WERI-Rb-1 (cell line): ENCODE results near the gene LYPD8.

ENCODE experiments used
- DNase-seq: peaks from one replicate; pipeline ENCODE4 v3.0.0-alpha.2; 2020
- H3K27ac ChIP-seq: fragments of 250-450 bp; sonication (Bioruptor Pico); 2 replicates; pipeline ENCODE4 v1.5.1; 2020; ENCODE audit warnings: mild to moderate bottlenecking, moderate library complexity
- H3K27me3 ChIP-seq: fragments of 250-450 bp; sonication (Bioruptor Pico); 2 replicates; pipeline ENCODE4 v1.5.1; 2021; ENCODE audit warnings: mild to moderate bottlenecking, low read depth, moderate library complexity; ENCODE audit not compliant: insufficient read depth, severe bottlenecking
- H3K36me3 ChIP-seq: fragments of 250-450 bp; sonication (Bioruptor Pico); 2 replicates; pipeline ENCODE4 v1.5.1; 2020; ENCODE audit warnings: mild to moderate bottlenecking, moderate library complexity
- H3K4me3 ChIP-seq: 2 replicates; pipeline ENCODE4 v1.5.1; 2011; ENCODE audit warnings: low read depth, mild to moderate bottlenecking, control low read depth, low read length
- H3K9me3 ChIP-seq: fragments of 250-450 bp; sonication (Bioruptor Pico); 2 replicates; pipeline ENCODE4 v1.5.1; 2021; ENCODE audit warnings: mild to moderate bottlenecking, moderate library complexity; ENCODE audit not compliant: severe bottlenecking
- CTCF ChIP-seq: IDR thresholded peaks from 2 replicates; pipeline ENCODE4 v1.5.1; 2011; ENCODE audit warnings: low read depth, mild to moderate bottlenecking, control low read depth, inconsistent platforms, low read length

Gene LYPD8

DNA sequence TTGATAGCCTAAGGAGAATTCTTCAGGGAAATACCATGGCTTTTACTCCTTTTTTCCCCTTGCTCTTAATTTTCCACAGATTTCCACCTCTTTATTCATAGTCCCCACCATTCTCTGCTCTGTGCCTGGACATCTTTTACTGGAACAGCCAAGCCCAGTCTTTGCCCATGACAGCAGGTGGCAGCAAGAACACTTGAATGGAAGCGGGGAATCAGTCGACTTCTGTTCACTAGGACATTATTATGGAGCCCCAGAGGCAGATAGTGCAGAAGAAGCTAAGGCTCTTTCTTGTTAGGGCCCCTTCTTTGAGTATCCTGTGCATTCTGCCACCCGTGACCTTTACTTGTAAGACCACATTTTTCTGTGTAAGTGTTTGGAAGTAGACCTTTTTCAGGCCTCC lies 59.3 kb downstream of the LYPD8 start:
- no peak overlapping the region for H3K27ac ChIP-seq
- H3K4me3 ChIP-seq: no peak overlapping the region
- H3K36me3 ChIP-seq: no peaks in the 10 kb centered on the region
- peak; percentile 44 for TF ChIP-seq CTCF
- peaks cover 8% of the 10 kb centered on the region for H3K9me3 ChIP-seq
- DNase-seq: peak; percentile 49
- peaks cover 97% of the 10 kb centered on the region for H3K27me3 ChIP-seq

DNA sequence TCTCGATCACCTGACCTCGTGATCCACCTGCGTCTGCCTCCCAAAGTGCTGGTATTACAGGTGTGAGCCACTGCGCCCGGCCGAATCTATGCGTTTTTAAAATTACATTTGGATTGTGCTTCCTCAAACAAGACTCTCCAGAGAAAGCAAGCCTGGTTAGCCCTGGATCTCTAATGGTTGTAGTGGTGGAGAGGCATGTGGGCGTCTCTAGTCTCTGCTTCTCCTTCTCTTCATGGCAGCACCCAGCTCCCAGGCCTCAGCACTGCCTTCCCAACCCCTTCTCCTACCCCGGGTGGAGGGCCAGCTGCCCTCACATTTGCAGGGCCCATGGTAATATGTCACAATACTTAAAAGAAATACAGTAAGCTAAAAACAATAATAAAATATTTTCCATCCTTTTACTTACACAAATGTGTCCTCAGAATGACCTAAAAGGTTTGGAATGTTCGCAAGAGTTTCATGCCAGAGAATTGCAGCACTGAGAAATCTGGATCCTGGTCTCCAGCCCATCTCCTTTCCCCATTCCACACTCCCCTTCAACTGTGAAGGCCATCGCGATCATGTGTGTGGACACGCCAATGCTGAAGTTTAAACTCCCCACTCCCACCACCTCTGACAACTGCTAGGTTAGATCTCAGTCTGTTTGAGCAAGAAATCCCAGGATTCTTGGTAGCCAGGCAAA lies 60.0 kb downstream of the LYPD8 start:
- peaks cover 10% of the 10 kb centered on the region for H3K9me3 ChIP-seq

GRCh38 chr1:248691567-248692155 lies 63.9 kb downstream of the LYPD8 start:
- DNase-seq: no peak
- Histone ChIP-seq H3K27ac (no peak overlapping the region), H3K9me3 (peaks cover 10% of the 10 kb centered on the region)

More for the DNA sequence above, 60.0 kb downstream of the LYPD8 start:
- no peak for TF ChIP-seq CTCF
- no peak for DNase-seq
- Histone ChIP-seq H3K27me3 (peaks cover 97% of the 10 kb centered on the region), H3K27ac (no peak overlapping the region), H3K4me3 (no peak overlapping the region), H3K36me3 (no peaks in the 10 kb centered on the region)

More at GRCh38 chr1:248691567-248692155, 63.9 kb downstream of the LYPD8 start:
- Histone ChIP-seq H3K4me3 (no peak overlapping the region), H3K36me3 (no peaks in the 10 kb centered on the region), H3K27me3 (peaks cover 80% of the 10 kb centered on the region)
- no peak for TF ChIP-seq CTCF
